OCI-LY3 (cell line): ENCODE data around the gene HBZ.

Experiments
- H2AFZ ChIP-seq: fragments of 200-600, 300-600 bp; shearing (Covaris generic); 2 replicates; pipeline ENCODE4 v1.6.0; 2014; ENCODE audit warnings: antibody characterized with exemption, low read depth, low read length
- H3K27ac ChIP-seq: fragments of 200-600, 300-600 bp; sonication (generic); 2 replicates; pipeline ENCODE4 v1.5.1; 2014; ENCODE audit warnings: mild to moderate bottlenecking, low read length, moderate library complexity, mixed read lengths
- H3K27me3 ChIP-seq: fragments of 200-600, 300-600 bp; sonication (generic); 2 replicates; pipeline ENCODE4 v1.6.1; 2014; ENCODE audit warnings: low read depth, low read length, mixed read lengths
- H3K36me3 ChIP-seq: fragments of 200-600, 300-600 bp; sonication (generic); replicated peaks from 2 replicates; pipeline ENCODE3; 2014; ENCODE audit warnings: low read depth, low read length, mixed read lengths
- H3K4me1 ChIP-seq: fragments of 300-600, 200-600 bp; sonication (generic); 2 replicates; pipeline ENCODE4 v1.6.1; 2014; ENCODE audit warnings: low read length, mixed read lengths
- H3K4me2 ChIP-seq: fragments of 200-600, 300-600 bp; sonication (generic); 2 replicates; pipeline ENCODE4 v1.6.1; 2014; ENCODE audit warnings: low read length, mixed read lengths
- H3K4me3 ChIP-seq: fragments of 300-600, 200-600 bp; sonication (generic); 2 replicates; pipeline ENCODE4 v1.5.1; 2014; ENCODE audit warnings: antibody characterized with exemption, mild to moderate bottlenecking, low read length, moderate library complexity
- H3K79me2 ChIP-seq: fragments of 300-600, 200-600 bp; shearing (Covaris generic); 2 replicates; pipeline ENCODE4 v1.6.1; 2014; ENCODE audit warnings: mild to moderate bottlenecking, low read length, mixed read lengths
- H3K9ac ChIP-seq: fragments of 300-600, 200-600 bp; shearing (Covaris generic); 2 replicates; pipeline ENCODE4 v1.6.0; 2014; ENCODE audit warnings: mild to moderate bottlenecking, low read length, moderate library complexity
- H3K9me3 ChIP-seq: fragments of 200-600, 300-600 bp; shearing (Covaris generic); 2 replicates; pipeline ENCODE4 v1.6.1; 2014; ENCODE audit warnings: low read length, mixed read lengths; ENCODE audit not compliant: insufficient read depth
- H4K20me1 ChIP-seq: fragments of 200-600, 300-600 bp; sonication (generic); 2 replicates; pipeline ENCODE4 v1.6.1; 2016; ENCODE audit warnings: low read length, mixed read lengths; ENCODE audit not compliant: insufficient read depth
- EZH2phosphoT487 ChIP-seq: fragments of 200-600 bp; shearing (Covaris generic); IDR thresholded peaks from 2 replicates; pipeline ENCODE4 v1.6.1; 2018; ENCODE audit warnings: antibody characterized with exemption, mixed run types, low read depth
- TF ChIP-seq, protein P1 (sequence below): fragments of 200-600, 300-600 bp; sonication (generic); IDR thresholded peaks from 2 replicates; pipeline ENCODE4 v1.5.1; 2014; ENCODE audit warnings: antibody characterized with exemption, low read length, low read depth

HBZ gene

DNA sequence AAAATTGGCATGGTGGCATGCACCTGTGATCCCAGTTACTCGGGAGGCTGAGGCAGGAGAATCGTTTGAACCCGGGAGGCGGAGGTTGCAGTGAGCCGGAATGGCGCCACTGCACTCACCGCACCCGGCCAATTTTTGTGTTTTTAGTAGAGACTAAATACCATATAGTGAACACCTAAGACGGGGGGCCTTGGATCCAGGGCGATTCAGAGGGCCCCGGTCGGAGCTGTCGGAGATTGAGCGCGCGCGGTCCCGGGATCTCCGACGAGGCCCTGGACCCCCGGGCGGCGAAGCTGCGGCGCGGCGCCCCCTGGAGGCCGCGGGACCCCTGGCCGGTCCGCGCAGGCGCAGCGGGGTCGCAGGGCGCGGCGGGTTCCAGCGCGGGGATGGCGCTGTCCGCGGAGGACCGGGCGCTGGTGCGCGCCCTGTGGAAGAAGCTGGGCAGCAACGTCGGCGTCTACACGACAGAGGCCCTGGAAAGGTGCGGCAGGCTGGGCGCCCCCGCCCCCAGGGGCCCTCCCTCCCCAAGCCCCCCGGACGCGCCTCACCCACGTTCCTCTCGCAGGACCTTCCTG is 27.7 kb downstream of the HBZ start, which contains the start of gene HBQ1:
TSS of gene HBQ1 (plus strand) at position 359 of the 575 bp plus-strand sequence. CDS start at position 387, 28 bp downstream.
- Histone ChIP-seq H3K36me3 (peaks cover 17% of the 10 kb centered on the region), H4K20me1 (no peaks in the 10 kb centered on the region), H3K9me3 (no peaks in the 10 kb centered on the region), H3K9ac (no peak within 1 kb of the TSS), H3K79me2 (no peaks in the 10 kb centered on the region), H3K27ac (no peak within 1 kb of the TSS), H3K27me3 (no peaks in the 10 kb centered on the region), H2AFZ (no peak within 1 kb of the TSS), H3K4me1 (no peaks in the 10 kb centered on the region), H3K4me2 (no peak within 1 kb of the TSS), H3K4me3 (no peak within 1 kb of the TSS)
- TF ChIP-seq EZH2phosphoT487: no peak
- TF ChIP-seq, protein P1, sequence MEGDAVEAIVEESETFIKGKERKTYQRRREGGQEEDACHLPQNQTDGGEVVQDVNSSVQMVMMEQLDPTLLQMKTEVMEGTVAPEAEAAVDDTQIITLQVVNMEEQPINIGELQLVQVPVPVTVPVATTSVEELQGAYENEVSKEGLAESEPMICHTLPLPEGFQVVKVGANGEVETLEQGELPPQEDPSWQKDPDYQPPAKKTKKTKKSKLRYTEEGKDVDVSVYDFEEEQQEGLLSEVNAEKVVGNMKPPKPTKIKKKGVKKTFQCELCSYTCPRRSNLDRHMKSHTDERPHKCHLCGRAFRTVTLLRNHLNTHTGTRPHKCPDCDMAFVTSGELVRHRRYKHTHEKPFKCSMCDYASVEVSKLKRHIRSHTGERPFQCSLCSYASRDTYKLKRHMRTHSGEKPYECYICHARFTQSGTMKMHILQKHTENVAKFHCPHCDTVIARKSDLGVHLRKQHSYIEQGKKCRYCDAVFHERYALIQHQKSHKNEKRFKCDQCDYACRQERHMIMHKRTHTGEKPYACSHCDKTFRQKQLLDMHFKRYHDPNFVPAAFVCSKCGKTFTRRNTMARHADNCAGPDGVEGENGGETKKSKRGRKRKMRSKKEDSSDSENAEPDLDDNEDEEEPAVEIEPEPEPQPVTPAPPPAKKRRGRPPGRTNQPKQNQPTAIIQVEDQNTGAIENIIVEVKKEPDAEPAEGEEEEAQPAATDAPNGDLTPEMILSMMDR: no peak

DNA sequence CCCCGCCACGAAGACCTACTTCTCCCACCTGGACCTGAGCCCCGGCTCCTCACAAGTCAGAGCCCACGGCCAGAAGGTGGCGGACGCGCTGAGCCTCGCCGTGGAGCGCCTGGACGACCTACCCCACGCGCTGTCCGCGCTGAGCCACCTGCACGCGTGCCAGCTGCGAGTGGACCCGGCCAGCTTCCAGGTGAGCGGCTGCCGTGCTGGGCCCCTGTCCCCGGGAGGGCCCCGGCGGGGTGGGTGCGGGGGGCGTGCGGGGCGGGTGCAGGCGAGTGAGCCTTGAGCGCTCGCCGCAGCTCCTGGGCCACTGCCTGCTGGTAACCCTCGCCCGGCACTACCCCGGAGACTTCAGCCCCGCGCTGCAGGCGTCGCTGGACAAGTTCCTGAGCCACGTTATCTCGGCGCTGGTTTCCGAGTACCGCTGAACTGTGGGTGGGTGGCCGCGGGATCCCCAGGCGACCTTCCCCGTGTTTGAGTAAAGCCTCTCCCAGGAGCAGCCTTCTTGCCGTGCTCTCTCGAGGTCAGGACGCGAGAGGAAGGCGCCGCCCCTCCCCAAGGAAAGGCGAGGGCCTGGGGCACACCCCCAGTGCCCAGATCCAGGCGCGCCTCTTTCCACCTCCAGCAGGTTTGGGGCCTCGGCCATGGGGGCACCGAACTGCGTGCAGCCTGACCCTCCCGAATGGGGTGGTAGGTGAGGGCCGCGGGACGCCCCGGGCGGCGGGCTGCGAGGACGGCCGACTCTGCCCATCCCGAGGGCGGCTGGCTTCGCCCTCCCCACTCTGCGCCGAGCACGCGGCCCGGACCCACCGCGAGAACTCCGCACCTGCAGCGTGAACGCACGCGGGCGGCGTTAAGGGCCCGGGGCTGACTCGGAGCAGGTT is 28.5 kb downstream of the HBZ start:
- Histone ChIP-seq H3K79me2 (no peaks in the 10 kb centered on the region), H4K20me1 (no peaks in the 10 kb centered on the region), H3K9me3 (no peaks in the 10 kb centered on the region), H3K27ac (no peak overlapping the region), H3K36me3 (peaks cover 17% of the 10 kb centered on the region), H2AFZ (no peak overlapping the region), H3K9ac (no peak overlapping the region), H3K4me1 (no peaks in the 10 kb centered on the region), H3K4me3 (no peak overlapping the region), H3K4me2 (no peak overlapping the region), H3K27me3 (no peaks in the 10 kb centered on the region)
- no peak for TF ChIP-seq EZH2phosphoT487
- TF ChIP-seq, protein P1: no peak

GRCh38 chr16:181565-182021 is 29.1 kb downstream of the HBZ start:
- H3K79me2 ChIP-seq: no peaks in the 10 kb centered on the region
- no peaks in the 10 kb centered on the region for H3K9me3 ChIP-seq
- no peak overlapping the region for H2AFZ ChIP-seq
- no peak overlapping the region for H3K4me3 ChIP-seq
- no peaks in the 10 kb centered on the region for H4K20me1 ChIP-seq
- TF ChIP-seq, protein P1: peak; percentile 22
- no peak for TF ChIP-seq EZH2phosphoT487
- no peak overlapping the region for H3K27ac ChIP-seq
- no peaks in the 10 kb centered on the region for H3K4me1 ChIP-seq
- no peaks in the 10 kb centered on the region for H3K27me3 ChIP-seq
- peaks cover 17% of the 10 kb centered on the region for H3K36me3 ChIP-seq
- H3K4me2 ChIP-seq: no peak overlapping the region
- H3K9ac ChIP-seq: no peak overlapping the region

DNA sequence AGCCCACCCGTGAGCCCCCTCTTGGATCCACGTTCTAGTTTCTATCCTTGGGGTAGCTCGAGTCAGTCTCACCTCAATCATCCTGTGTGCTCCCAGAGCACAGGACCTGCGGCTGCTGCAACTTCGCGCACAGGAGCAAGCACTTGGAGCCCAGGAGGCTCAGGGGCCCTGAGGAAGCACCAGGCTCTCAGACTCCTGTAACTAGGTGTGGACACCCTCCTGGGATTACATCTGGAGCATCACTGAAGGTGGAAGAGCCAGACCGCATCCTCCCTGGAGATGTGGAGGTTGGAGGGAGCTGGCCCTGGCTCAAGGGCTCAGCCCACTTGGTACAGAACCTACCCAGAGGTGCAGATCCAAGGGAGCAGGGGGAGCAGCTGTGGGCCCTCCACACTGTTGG is 30.6 kb downstream of the HBZ start:
- H3K27me3 ChIP-seq: no peaks in the 10 kb centered on the region
- no peak overlapping the region for H3K9ac ChIP-seq
- TF ChIP-seq EZH2phosphoT487: no peak
- TF ChIP-seq, protein P1: no peak
- H3K79me2 ChIP-seq: no peaks in the 10 kb centered on the region
- H3K9me3 ChIP-seq: no peaks in the 10 kb centered on the region
- no peak overlapping the region for H3K4me2 ChIP-seq
- H3K4me1 ChIP-seq: no peaks in the 10 kb centered on the region
- H3K4me3 ChIP-seq: no peak overlapping the region
- no peaks in the 10 kb centered on the region for H4K20me1 ChIP-seq
- H3K36me3 ChIP-seq: peaks cover 23% of the 10 kb centered on the region
- H3K27ac ChIP-seq: no peak overlapping the region
- no peak overlapping the region for H2AFZ ChIP-seq
